Right cardiac atrium (tissue), 5 donors: ENCODE results near the gene RAP2B. TPM values are rescaled to one million over a fixed set of nuclear protein-coding genes. Genes with fewer than 3 reads are reported as not detected.
"Not testable (repeated sequence)": the region's sequence is repeated elsewhere in the genome, so short reads cannot be mapped to it uniquely, and the experiment has no call there.

Source experiments
- ATAC-seq, 2 donors: fragments of 200-7000 bp; cut with Tn5 transposase; one replicate each; pipeline versions ENCODE4 v1.8.0 to v1.9.1; 2020; ENCODE audit warnings: moderate library complexity in 2 of 2, mild to moderate bottlenecking in 1 of 2
- DNase-seq, 3 donors: peaks; one replicate each; pipeline ENCODE4 v3.0.0-alpha.2; 2020
- H3K27ac ChIP-seq: one replicate; pipeline ENCODE4 v1.5.1; 2013; ENCODE audit warnings: mild to moderate bottlenecking, low read length, control low read depth, moderate library complexity
- H3K27me3 ChIP-seq: one replicate; pipeline ENCODE4 v1.6.1; 2013; ENCODE audit not compliant: control insufficient read depth, insufficient read depth
- H3K4me1 ChIP-seq: one replicate; pipeline ENCODE4 v1.6.1; 2013; ENCODE audit warnings: low read length; ENCODE audit not compliant: control insufficient read depth, insufficient read depth
- H3K4me3 ChIP-seq: one replicate; pipeline ENCODE4 v1.5.1; 2013; ENCODE audit warnings: low read length, control low read depth
- H3K9me3 ChIP-seq: one replicate; pipeline ENCODE4 v1.6.1; 2013; ENCODE audit warnings: low read length; ENCODE audit not compliant: control insufficient read depth
- WGBS: extraction: QIAGEN DNeasy Blood & Tissue Kit; methylation state at CpG from one replicate; pipeline ENCODE4 v1.1.7; 2013; 5-methylcytosine and 5-hydroxymethylcytosine counted together
- intact Hi-C, 4 donors: fragments of 100-400 bp; cut with DNase I; formaldehyde crosslinking; loops; one replicate each; pipeline versions ENCODE4 v1.11.0 to v1.14.0; 2022 to 2023
- long read RNA-seq, 4 donors: library from polyadenylated mRNA; unstranded; transcript quantifications; one replicate each; pipeline ENCODE4 v2.0.0, GENCODE V29; 2020 to 2021
- polyA plus RNA-seq: library from polyadenylated mRNA; stranded (reverse); fragments of 200-250 nt; gene quantifications from one replicate; pipeline ENCODE4 v1.2.3, GENCODE V29; 2013
- total RNA-seq, 4 donors: library from RNA; stranded (reverse); fragmentation: NEBNext Ultra II Directional; extraction: Animal tissue kit (Norgen Biotek cat#: 25700); gene quantifications; one replicate each; pipeline ENCODE4 v1.2.1, GENCODE V29; 2021
- donor health status: healthy with polysubstance abuse.
- donor health status: DM: no; HTN: yes; CAD: no.
- donor health status: DM: no; HTN: no; CAD: no.
- donor health status: DM: no; HTN: yes; CAD: no; lungs with severe emphysema.
- donor health status: DM: yes; HTN: yes; CAD: no.

Gene RAP2B
- total RNA-seq (1 to 10 TPM; 4.9 to 5.6 (median 5.1) TPM), polyA plus RNA-seq (1.9 TPM)
- long read RNA-seq, donor 1, full-length matches to known transcripts, result 19 of 19 reads
- long read RNA-seq, donor 1, partial matches to known transcripts, result 0 of 19 reads
- long read RNA-seq, donor 1, other reads (novel, unspliced or antisense), result 0 of 19 reads
- long read RNA-seq, donor 2, full-length matches to known transcripts, result 2 of 2 reads
- long read RNA-seq, donor 2, partial matches to known transcripts, result 0 of 2 reads
- long read RNA-seq, donor 2, other reads (novel, unspliced or antisense), result 0 of 2 reads
- long read RNA-seq, donor 3, full-length matches to known transcripts, result 22 of 22 reads
- long read RNA-seq, donor 3, partial matches to known transcripts, result 0 of 22 reads
- long read RNA-seq, donor 3, other reads (novel, unspliced or antisense), result 0 of 22 reads
- long read RNA-seq, donor 4, full-length matches to known transcripts, result 11 of 11 reads
- long read RNA-seq, donor 4, partial matches to known transcripts, result 0 of 11 reads
- long read RNA-seq, donor 4, other reads (novel, unspliced or antisense), result 0 of 11 reads

DNA sequence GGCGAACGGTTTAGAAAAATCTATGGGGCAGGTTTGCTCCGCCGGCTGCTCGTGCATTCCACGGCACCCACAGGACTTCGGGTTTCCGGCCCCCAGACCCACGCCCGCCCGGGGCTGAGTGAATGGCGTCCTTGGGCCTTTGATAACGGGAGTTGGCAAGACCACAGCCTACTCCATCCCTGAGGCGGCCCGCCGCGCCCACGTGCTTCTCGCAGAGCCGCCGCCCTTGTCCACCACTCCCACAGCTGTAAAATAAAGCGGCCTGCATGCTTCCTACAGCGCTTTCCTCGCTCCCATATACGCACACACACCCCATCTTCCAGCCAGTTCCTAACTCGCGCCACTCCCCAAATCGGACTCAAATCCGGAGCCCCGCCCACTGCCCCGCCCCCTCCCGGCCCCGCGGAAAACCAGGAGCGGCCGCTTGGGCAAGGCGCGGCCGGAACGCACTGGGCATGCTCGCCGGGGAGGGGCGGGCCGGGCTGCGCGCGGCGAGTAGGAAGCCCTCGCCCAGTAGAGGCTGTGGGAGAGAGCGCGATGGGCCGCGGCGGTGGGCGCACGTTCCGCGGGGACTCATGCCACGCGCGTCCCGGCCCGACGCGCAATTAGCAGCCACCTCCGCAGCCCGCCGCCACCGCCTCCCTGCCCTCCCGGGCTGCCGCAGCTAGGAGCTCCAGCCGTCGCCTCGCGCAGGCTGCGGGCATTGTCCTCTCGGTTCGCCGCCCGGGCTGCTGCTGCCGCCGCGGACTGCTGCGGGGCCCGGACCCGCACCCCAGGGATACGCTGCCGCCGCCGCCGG, at the start of gene RAP2B:
Gene RAP2B, plus strand, starts transcription at position 513 of the 799 bp plus-strand sequence. CDS start 468 bp downstream, outside the sequence.
- intact Hi-C loops, result loop anchor here in 2 of 4 donors (5.0 to 10.0 kb wide), 3 partner anchors 125 to 603 kb away; no protein-coding TSS in a partner anchor
- H3K4me1 ChIP-seq, result no peaks in the 10 kb centered on the region
- no peaks in the 10 kb centered on the region for H3K27me3 ChIP-seq
- no peaks in the 10 kb centered on the region for H3K9me3 ChIP-seq
- WGBS, result under 1% methylated on average over 91 of the region's 91 CpGs
- H3K4me3 ChIP-seq, result peak within 1 kb of the TSS; percentile 84
- ATAC-seq (peak; percentile 94 to 95), DNase-seq (peak; percentile 96 to 99 (median 99))
- H3K27ac ChIP-seq, result peak within 1 kb of the TSS; percentile 91

DNA sequence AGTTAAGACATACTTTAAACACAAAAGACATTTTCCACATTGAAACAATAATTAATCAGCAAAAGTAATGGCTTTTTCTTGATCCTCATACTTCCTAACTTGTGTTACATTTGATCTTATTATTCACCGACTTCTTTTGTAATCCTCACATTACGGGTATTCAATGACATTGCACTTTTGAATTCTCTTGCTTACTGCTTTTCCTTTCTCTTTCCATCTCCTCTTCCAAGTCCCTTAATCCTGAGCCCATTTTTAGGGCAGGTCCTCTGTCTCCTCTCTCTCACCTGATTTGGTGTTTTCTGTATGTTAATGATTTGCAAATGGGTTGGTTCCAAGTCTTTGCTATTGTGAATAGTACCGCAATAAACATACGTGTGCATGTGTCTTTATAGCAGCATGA, 48.5 kb upstream of the RAP2B start:
- H3K4me3 ChIP-seq, result no peak overlapping the region
- H3K9me3 ChIP-seq, result no peaks in the 10 kb centered on the region
- no peaks in the 10 kb centered on the region for H3K27me3 ChIP-seq
- H3K4me1 ChIP-seq, result no peaks in the 10 kb centered on the region
- H3K27ac ChIP-seq, result no peak overlapping the region
- DNase-seq, result no peak
- intact Hi-C loops, result no loop called here
- 92% methylated on average over 4 of the region's 4 CpGs for WGBS
- ATAC-seq, result no peak

DNA sequence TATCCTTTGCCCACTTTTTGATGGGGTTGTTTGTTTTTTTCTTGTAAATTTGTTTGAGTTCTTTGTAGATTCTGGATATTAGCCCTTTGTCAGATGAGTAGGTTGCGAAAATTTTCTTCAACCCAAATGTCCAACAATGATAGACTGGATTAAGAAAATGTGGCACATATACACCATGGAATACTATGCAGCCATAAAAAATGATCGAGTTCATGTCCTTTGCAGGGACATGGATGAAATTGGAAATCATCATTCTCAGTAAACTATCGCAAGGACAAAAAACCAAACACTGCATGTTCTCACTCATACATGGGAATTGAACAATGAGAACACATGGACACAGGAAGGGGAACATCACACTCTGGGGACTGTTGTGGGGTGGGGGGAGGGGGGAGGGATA, 47.8 kb upstream of the RAP2B start:
- not testable (repeated sequence) for ATAC-seq, H3K27me3 ChIP-seq

DNA sequence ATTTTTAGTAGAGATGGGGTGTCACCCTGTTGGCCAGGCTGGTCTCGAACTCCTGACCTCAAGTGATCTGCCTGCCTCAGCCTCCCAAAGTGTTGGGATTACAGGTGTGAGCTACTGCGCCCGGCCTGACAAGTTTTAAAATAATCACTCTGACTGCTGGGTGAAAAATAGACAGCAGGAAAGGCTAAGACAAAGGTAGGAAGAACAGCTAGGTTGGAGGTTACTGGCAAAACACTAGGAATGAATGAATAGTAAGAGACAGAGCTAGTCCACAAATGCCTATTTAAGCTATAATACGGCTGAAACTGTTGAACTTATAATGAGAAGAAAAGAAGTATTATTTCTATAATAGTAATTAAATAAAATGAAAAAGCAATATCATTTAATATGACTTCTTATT, 46.7 kb upstream of the RAP2B start:
- WGBS, result 76% methylated on average over 4 of the region's 4 CpGs
- H3K4me3 ChIP-seq, result no peak overlapping the region
- ATAC-seq (no peak), DNase-seq (no peak)
- H3K27ac ChIP-seq, result no peak overlapping the region
- H3K9me3 ChIP-seq, result no peaks in the 10 kb centered on the region
- intact Hi-C loops, result no loop called here
- no peaks in the 10 kb centered on the region for H3K4me1 ChIP-seq
- no peaks in the 10 kb centered on the region for H3K27me3 ChIP-seq

More for the DNA sequence above, 47.8 kb upstream of the RAP2B start:
- H3K9me3 ChIP-seq, H3K27ac ChIP-seq, H3K4me3 ChIP-seq, DNase-seq, H3K4me1 ChIP-seq, intact Hi-C loops: not testable (repeated sequence)
- 94% methylated on average over 3 of the region's 3 CpGs for WGBS

DNA sequence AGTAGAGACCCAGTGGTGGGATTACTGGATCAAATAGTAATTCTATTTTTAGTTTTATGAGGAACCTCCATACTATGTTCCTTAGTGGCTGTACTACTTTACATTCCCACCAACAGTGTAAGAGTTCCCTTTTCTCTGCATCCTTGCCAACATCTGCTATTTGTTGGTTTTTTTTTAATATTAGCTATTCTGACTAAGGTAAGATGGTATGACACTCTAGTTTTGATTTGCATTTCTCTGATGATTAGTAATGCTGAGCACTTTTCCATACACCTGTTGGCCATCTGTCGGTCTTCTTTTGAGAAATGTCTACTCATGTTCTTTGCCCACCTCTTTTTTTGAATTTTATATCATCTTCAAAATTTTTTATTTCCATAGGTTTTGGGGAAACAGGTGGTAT, 34.2 kb upstream of the RAP2B start:
- DNase-seq, result no peak
- Histone ChIP-seq H3K9me3 (no peaks in the 10 kb centered on the region), H3K27me3 (no peaks in the 10 kb centered on the region), H3K4me1 (no peaks in the 10 kb centered on the region), H3K4me3 (no peak overlapping the region), H3K27ac (no peak overlapping the region)
- intact Hi-C loops, result no loop called here
- ATAC-seq, result no peak
- 84% methylated on average over 1 of the region's 1 CpG for WGBS

- DNase-seq (peak in 1 of 3 donors; percentile 55), ATAC-seq (no peak)
- Histone ChIP-seq H3K4me3 (no peak overlapping the region), H3K27me3 (no peaks in the 10 kb centered on the region), H3K9me3 (no peaks in the 10 kb centered on the region), H3K4me1 (no peaks in the 10 kb centered on the region), H3K27ac (no peak overlapping the region)
- WGBS, result 87% methylated on average over 11 of the region's 11 CpGs
- intact Hi-C loops, result no loop called here
These were observed 32.6 kb upstream of the RAP2B start for GRCh38 chr3:153129426-153129825.

GRCh38 chr3:153129866-153130265, 32.2 kb upstream of the RAP2B start:
- ATAC-seq (no peak), DNase-seq (no peak)
- Histone ChIP-seq H3K4me1 (no peaks in the 10 kb centered on the region), H3K27ac (no peak overlapping the region), H3K4me3 (no peak overlapping the region), H3K27me3 (no peaks in the 10 kb centered on the region), H3K9me3 (no peaks in the 10 kb centered on the region)
- intact Hi-C loops, result no loop called here
- 93% methylated on average over 3 of the region's 3 CpGs for WGBS

GRCh38 chr3:153130312-153130977, 31.6 kb upstream of the RAP2B start:
- Histone ChIP-seq H3K4me3 (no peak overlapping the region), H3K27ac (no peak overlapping the region), H3K27me3 (no peaks in the 10 kb centered on the region), H3K9me3 (no peaks in the 10 kb centered on the region), H3K4me1 (no peaks in the 10 kb centered on the region)
- ATAC-seq (no peak), DNase-seq (no peak)
- 74% methylated on average over 2 of the region's 2 CpGs for WGBS
- intact Hi-C loops, result no loop called here

DNA sequence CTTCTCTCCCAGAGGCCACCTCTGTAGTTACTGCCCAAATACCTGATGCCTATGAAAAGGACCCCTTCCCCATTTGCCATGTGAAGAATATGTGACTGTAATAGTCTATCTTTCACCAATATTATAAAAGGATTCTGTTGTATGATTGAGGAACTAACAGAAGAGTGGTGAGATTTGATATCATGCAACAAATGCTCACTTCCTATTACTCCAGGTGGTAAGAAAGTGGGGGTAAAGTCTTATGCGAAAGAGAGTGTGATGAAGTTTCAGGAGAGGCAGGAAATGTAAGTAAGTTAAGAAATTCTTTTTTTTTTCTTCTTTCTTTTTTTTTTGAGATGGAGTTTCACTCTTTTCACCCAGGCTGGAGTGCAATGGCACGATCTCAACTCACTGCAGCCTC, 24.4 kb upstream of the RAP2B start:
- Histone ChIP-seq H3K27me3 (no peaks in the 10 kb centered on the region), H3K4me1 (no peaks in the 10 kb centered on the region), H3K4me3 (no peak overlapping the region), H3K27ac (no peak overlapping the region), H3K9me3 (no peaks in the 10 kb centered on the region)
- no peak for DNase-seq
- intact Hi-C loops, result no loop called here
- ATAC-seq, result no peak
- WGBS, result 83% methylated on average over 2 of the region's 2 CpGs

- ATAC-seq (peak; percentile 71 to 72), DNase-seq (peak; percentile 36 to 62 (median 43))
- Histone ChIP-seq H3K27me3 (no peaks in the 10 kb centered on the region), H3K9me3 (no peaks in the 10 kb centered on the region), H3K4me1 (no peaks in the 10 kb centered on the region), H3K27ac (no peak overlapping the region), H3K4me3 (no peak overlapping the region)
- intact Hi-C loops, result no loop called here
- 62% methylated on average over 5 of the region's 5 CpGs for WGBS
These were observed 23.5 kb upstream of the RAP2B start for GRCh38 chr3:153138276-153139210.
